DMS53 treated with DMSO at 0.1 percent for 48 hours (cell line): Measurements from ENCODE around the gene PIK3R6.

Experiments
- DNase-seq: peaks from one replicate; lab custom pipeline; 2025; ENCODE audit not compliant: unreplicated experiment; lab: John Stamatoyannopoulos, UW

The PIK3R6 gene

GRCh38 chr17:8855477-8856204, 11.8 kb downstream of the PIK3R6 start:
- no peak for DNase-seq

- no peak for DNase-seq
Measured at GRCh38 chr17:8851600-8851999, 15.9 kb downstream of the PIK3R6 start.

- no peak for DNase-seq
Measured at GRCh38 chr17:8849311-8850041, 18.0 kb downstream of the PIK3R6 start.

- DNase-seq = no peak
Measured at GRCh38 chr17:8847891-8848290, 19.6 kb downstream of the PIK3R6 start.

- DNase-seq = no peak
Measured at GRCh38 chr17:8846768-8847211, 20.7 kb downstream of the PIK3R6 start.

GRCh38 chr17:8844229-8845218, 22.9 kb downstream of the PIK3R6 start:
- no peak for DNase-seq

GRCh38 chr17:8843344-8843743, 24.1 kb downstream of the PIK3R6 start:
- no peak for DNase-seq

GRCh38 chr17:8841844-8842243, 25.6 kb downstream of the PIK3R6 start:
- DNase-seq = no peak

GRCh38 chr17:8839410-8839935, 28.0 kb downstream of the PIK3R6 start:
- no peak for DNase-seq

GRCh38 chr17:8838551-8839095, 28.9 kb downstream of the PIK3R6 start:
- no peak for DNase-seq

- no peak for DNase-seq
Measured at GRCh38 chr17:8837563-8838075, 29.9 kb downstream of the PIK3R6 start.

- DNase-seq = no peak
Measured at GRCh38 chr17:8836821-8837562, 30.5 kb downstream of the PIK3R6 start.

GRCh38 chr17:8835631-8836364, 31.7 kb downstream of the PIK3R6 start:
- no peak for DNase-seq

GRCh38 chr17:8835106-8835505, 32.4 kb downstream of the PIK3R6 start:
- DNase-seq = no peak

- DNase-seq = no peak
Measured at GRCh38 chr17:8832711-8833352, 34.6 kb downstream of the PIK3R6 start.

GRCh38 chr17:8831234-8831849, 36.1 kb downstream of the PIK3R6 start:
- no peak for DNase-seq

- no peak for DNase-seq
Measured at GRCh38 chr17:8830141-8830540, 37.3 kb downstream of the PIK3R6 start.
